Esophagus muscularis mucosa (tissue), 3 donors: ENCODE results near the gene CD96.

ENCODE experiments used
- CTCF ChIP-seq, 3 experiments: fragments of 200-600 bp in 2 of 3; fragments of 450-650 bp in 1 of 3; sonication (generic) in 2 of 3; IDR thresholded peaks; one replicate each; pipeline ENCODE4 v1.5.1; 2017 to 2019; ENCODE audit warnings: antibody characterized with exemption in 3 of 3, mild to moderate bottlenecking in 2 of 3, moderate library complexity in 1 of 3
- POLR2A ChIP-seq: fragments of 450-650 bp; IDR thresholded peaks from one replicate; pipeline ENCODE4 v1.6.1; 2017; ENCODE audit warnings: antibody characterized with exemption, moderate library complexity, mild to moderate bottlenecking, low read depth
- POLR2AphosphoS5 ChIP-seq, 2 donors: sonication (generic); formaldehyde crosslinking; IDR thresholded peaks; one replicate each; pipeline ENCODE4 v1.6.1; 2017; ENCODE audit warnings: antibody characterized with exemption in 2 of 2

GRCh38 chr3:111592143-111592542 lies 50.1 kb downstream of the CD96 start:
- TF ChIP-seq CTCF (IDR thresholded peaks at IDR 0.05) (no peak), POLR2A (no peak), POLR2AphosphoS5 (IDR thresholded peaks at IDR 0.05) (no peak)
